ENCODE data around the gene HECW1.

- TF ChIP-seq TARDBP (IDR thresholded peaks at IDR 0.05) (no peak), FOXK2 (IDR thresholded peaks at IDR 0.05) (no peak), HDGF (IDR thresholded peaks at IDR 0.05; ENCODE audit: borderline replicate concordance) (no peak), ZNF384 (IDR thresholded peaks at IDR 0.05) (no peak), SP1 (IDR thresholded peaks at IDR 0.05) (no peak), SUZ12 (IDR thresholded peaks at IDR 0.05) (no peak), NFRKB (IDR thresholded peaks at IDR 0.05) (no peak), CTBP1 (IDR thresholded peaks at IDR 0.05; ENCODE audit: borderline replicate concordance) (no peak), FOXM1 (IDR thresholded peaks at IDR 0.05; ENCODE audit: borderline replicate concordance) (no peak)
Measured at GRCh38 chr7:43148161-43148731, 35.8 kb downstream of the HECW1 start.

Measured in HEK293T (cell line).